Natural killer cell (primary cell): ENCODE measurements around the gene DIAPH2. TPM values are rescaled to one million over a fixed set of nuclear protein-coding genes. Genes with fewer than 3 reads are reported as not detected.

Experiments used
- ATAC-seq, 3 donors: fragments of 150-1000 bp in 2 of 3; fragments of 200-7000 bp in 1 of 3; cut with Tn5 transposase; 1 replicate in 1 of 3; 2 replicates in 2 of 3; pipeline ENCODE4 v1.10.0; 2021; ENCODE audit warnings: mild to moderate bottlenecking in 2 of 3, moderate library complexity in 2 of 3
- DNase-seq, 2 donors: peaks; one replicate each; pipeline versions ENCODE4 v3.0.0 to v3.0.0-alpha.2; 2013 to 2021; ENCODE audit warnings: mixed read lengths in 1 of 2
- H3K27ac ChIP-seq: one replicate; pipeline ENCODE4 v1.5.1; 2013; ENCODE audit warnings: mild to moderate bottlenecking, low read length
- H3K27me3 ChIP-seq: one replicate; pipeline ENCODE4 v1.6.1; 2013; ENCODE audit warnings: low read length; ENCODE audit not compliant: control insufficient read depth, insufficient read depth
- H3K36me3 ChIP-seq: one replicate; pipeline ENCODE4 v1.6.1; 2013; ENCODE audit warnings: low read length; ENCODE audit not compliant: control insufficient read depth, insufficient read depth
- H3K4me1 ChIP-seq: one replicate; pipeline ENCODE4 v1.6.1; 2013; ENCODE audit warnings: low read length; ENCODE audit not compliant: control insufficient read depth, insufficient read depth
- H3K4me3 ChIP-seq: one replicate; pipeline ENCODE4 v1.5.1; 2013; ENCODE audit warnings: low read length
- H3K9me3 ChIP-seq: one replicate; pipeline ENCODE4 v1.6.1; 2013; ENCODE audit warnings: low read length; ENCODE audit not compliant: control insufficient read depth, insufficient read depth
- H3K27ac Mint-ChIP-seq, 2 donors: one replicate each; pipeline ENCODE4 v1.8.0; 2022; ENCODE audit warnings: mild to moderate bottlenecking in 2 of 2, mixed read lengths in 2 of 2, moderate library complexity in 1 of 2
- H3K27me3 Mint-ChIP-seq, 2 donors: one replicate each; pipeline ENCODE4 v1.8.0; 2022; ENCODE audit warnings: low read depth in 2 of 2, mixed read lengths in 2 of 2
- H3K36me3 Mint-ChIP-seq: one replicate; pipeline ENCODE4 v1.8.0; 2022; ENCODE audit warnings: mixed read lengths
- H3K4me1 Mint-ChIP-seq, 2 donors: one replicate each; pipeline ENCODE4 v1.8.0; 2022; ENCODE audit warnings: mixed read lengths in 2 of 2
- H3K4me3 Mint-ChIP-seq: one replicate; pipeline ENCODE4 v1.8.0; 2022; ENCODE audit warnings: mild to moderate bottlenecking, moderate library complexity, mixed read lengths
- H3K9me3 Mint-ChIP-seq, 2 donors: one replicate each; pipeline ENCODE4 v1.8.0; 2022; ENCODE audit warnings: mixed read lengths in 2 of 2
- WGBS: methylation state at CpG from one replicate; pipeline ENCODE4 v1.1.7; 2013; ENCODE audit warnings: missing lambda C conversion rate; ENCODE audit not compliant: insufficient coverage; 5-methylcytosine and 5-hydroxymethylcytosine counted together
- intact Hi-C: fragments of 100-400 bp; cut with micrococcal nuclease; formaldehyde crosslinking; loops from one replicate; pipeline ENCODE4 v1.14.2; 2022
- total RNA-seq, 4 donors: library from RNA; stranded (reverse); fragments of 120-200 nt in 1 of 4; gene quantifications; one replicate each; pipeline versions ENCODE4 v1.2.3 to v1.2.4, GENCODE V29; 2013 to 2022
- TF ChIP-seq, protein P1 (sequence below): fragments of 200-600 bp; IDR thresholded peaks from one replicate; pipeline ENCODE4 v1.8.0; 2022; ENCODE audit warnings: antibody characterized with exemption

DIAPH2 gene
- total RNA-seq, 3 donors from 2014 or later (not counting 1 experiment from before 2014, with no cell fraction given): 17.0 to 18.2 (median 17.0) TPM

DNA sequence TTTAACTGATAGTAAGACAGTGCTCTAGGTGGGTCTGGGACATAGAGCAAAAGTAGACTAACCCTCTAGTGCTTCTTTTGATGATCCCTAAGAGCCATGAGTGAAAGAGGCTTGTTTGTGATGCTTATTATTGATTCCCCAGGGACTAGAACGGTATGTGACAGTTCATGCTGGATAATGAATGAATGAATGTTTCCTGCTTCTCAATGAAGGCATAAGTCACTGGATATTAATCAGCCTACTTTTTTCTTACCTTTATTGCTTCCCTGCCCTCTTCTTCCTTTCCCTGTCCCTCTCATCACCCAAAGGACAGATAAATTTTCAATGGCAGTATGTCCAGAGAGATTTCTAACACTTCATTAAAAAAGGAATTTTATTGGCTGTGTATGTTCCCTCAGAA, 685.3 kb downstream of the DIAPH2 start:
- no peak overlapping the region for H3K4me3 Mint-ChIP-seq
- intact Hi-C loops: no loop called here

DNA sequence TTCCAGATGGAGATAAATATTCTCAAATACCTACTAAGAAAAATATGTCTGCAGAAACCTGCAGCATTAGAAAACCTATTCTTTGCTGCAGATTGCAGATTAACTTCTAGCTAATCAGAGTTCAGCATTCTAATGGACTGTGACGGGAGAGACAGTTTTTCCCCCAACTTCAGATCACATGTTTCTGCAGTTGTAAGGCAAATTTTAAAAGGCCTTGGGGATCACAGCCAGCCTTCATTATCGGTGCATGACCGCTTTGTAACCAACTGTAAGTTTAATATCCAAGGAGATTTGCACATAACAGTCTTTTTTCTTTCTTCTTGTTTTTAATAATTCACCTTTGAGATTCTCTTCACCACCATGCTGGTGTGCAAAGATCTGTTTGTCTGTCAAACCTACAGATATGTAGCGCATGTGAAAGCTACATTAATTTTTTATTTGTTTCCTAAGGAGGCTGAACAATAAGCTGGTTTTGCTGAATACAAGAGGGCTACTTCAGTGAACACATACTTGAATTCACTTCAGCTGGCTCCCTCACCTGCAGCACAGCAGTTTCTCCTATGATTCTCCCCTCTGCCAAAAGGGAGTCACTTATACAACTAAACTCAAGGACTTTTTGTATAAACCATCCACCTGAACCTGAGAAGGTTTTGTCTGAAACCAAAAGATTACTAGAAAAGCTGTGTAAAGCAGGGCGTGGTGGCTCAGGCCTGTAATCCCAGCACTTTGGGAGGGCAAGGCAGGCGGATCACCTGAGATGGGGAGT, 687.5 kb downstream of the DIAPH2 start:
- Histone ChIP-seq H3K36me3 (no peaks in the 10 kb centered on the region), H3K4me1 (no peaks in the 10 kb centered on the region), H3K4me3 (no peak overlapping the region), H3K9me3 (no peaks in the 10 kb centered on the region), H3K27me3 (no peaks in the 10 kb centered on the region), H3K27ac (no peak overlapping the region)
- Mint-ChIP-seq H3K27me3 (no peaks in the 10 kb centered on the region), H3K36me3 (no peaks in the 10 kb centered on the region), H3K27ac (no peak overlapping the region), H3K4me3 (no peak overlapping the region), H3K4me1 (no peaks in the 10 kb centered on the region), H3K9me3 (no peaks in the 10 kb centered on the region)
- DNase-seq: no peak
- 100% methylated on average over 6 of the region's 6 CpGs for WGBS
- intact Hi-C loops: no loop called here
- TF ChIP-seq, protein P1, sequence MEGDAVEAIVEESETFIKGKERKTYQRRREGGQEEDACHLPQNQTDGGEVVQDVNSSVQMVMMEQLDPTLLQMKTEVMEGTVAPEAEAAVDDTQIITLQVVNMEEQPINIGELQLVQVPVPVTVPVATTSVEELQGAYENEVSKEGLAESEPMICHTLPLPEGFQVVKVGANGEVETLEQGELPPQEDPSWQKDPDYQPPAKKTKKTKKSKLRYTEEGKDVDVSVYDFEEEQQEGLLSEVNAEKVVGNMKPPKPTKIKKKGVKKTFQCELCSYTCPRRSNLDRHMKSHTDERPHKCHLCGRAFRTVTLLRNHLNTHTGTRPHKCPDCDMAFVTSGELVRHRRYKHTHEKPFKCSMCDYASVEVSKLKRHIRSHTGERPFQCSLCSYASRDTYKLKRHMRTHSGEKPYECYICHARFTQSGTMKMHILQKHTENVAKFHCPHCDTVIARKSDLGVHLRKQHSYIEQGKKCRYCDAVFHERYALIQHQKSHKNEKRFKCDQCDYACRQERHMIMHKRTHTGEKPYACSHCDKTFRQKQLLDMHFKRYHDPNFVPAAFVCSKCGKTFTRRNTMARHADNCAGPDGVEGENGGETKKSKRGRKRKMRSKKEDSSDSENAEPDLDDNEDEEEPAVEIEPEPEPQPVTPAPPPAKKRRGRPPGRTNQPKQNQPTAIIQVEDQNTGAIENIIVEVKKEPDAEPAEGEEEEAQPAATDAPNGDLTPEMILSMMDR: no peak
- no peak for ATAC-seq

More for the DNA sequence above, 685.3 kb downstream of the DIAPH2 start:
- WGBS: no CpG with 5 or more reads among the region's 1 CpG
- Histone ChIP-seq H3K27me3 (no peaks in the 10 kb centered on the region), H3K9me3 (no peaks in the 10 kb centered on the region), H3K27ac (no peak overlapping the region), H3K4me1 (no peaks in the 10 kb centered on the region), H3K4me3 (no peak overlapping the region), H3K36me3 (no peaks in the 10 kb centered on the region)
- TF ChIP-seq, protein P1: no peak
- Mint-ChIP-seq H3K27me3 (no peaks in the 10 kb centered on the region), H3K27ac (no peak overlapping the region), H3K9me3 (no peaks in the 10 kb centered on the region), H3K4me1 (no peaks in the 10 kb centered on the region), H3K36me3 (no peaks in the 10 kb centered on the region)
- no peak for ATAC-seq
- DNase-seq: no peak

DNA sequence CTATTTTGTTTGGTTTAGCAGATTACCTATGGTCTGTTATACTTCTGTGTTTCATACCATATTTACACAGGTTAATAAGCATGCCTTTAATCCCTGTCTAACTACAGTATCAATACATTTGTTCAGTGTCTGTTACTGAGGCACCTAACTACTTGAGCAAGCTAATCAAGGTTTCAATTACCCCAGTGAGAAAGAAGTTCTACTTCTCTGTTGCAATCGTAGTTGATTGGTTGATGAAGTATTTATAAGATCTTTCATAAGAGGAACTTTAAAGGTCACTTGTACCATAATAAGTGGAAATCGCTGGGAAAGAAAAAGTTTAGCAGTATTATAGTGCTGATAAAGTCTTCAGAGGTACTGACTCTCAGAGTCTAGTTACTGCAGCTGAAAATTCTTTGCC, 689.6 kb downstream of the DIAPH2 start:
- DNase-seq (no peak), ATAC-seq (no peak)
- TF ChIP-seq, protein P1: no peak
- H3K4me1 ChIP-seq: no peaks in the 10 kb centered on the region
- no peaks in the 10 kb centered on the region for H3K4me1 Mint-ChIP-seq
- no peak overlapping the region for H3K4me3 ChIP-seq
- intact Hi-C loops: no loop called here
- no peaks in the 10 kb centered on the region for H3K36me3 Mint-ChIP-seq
- H3K27ac Mint-ChIP-seq: no peak overlapping the region
- H3K9me3 Mint-ChIP-seq: no peaks in the 10 kb centered on the region
- H3K27me3 Mint-ChIP-seq: no peaks in the 10 kb centered on the region
- H3K27ac ChIP-seq: no peak overlapping the region
- H3K36me3 ChIP-seq: no peaks in the 10 kb centered on the region
- H3K9me3 ChIP-seq: no peaks in the 10 kb centered on the region
- WGBS: 60% methylated on average over 1 of the region's 2 CpGs
- H3K27me3 ChIP-seq: no peaks in the 10 kb centered on the region
- no peak overlapping the region for H3K4me3 Mint-ChIP-seq

DNA sequence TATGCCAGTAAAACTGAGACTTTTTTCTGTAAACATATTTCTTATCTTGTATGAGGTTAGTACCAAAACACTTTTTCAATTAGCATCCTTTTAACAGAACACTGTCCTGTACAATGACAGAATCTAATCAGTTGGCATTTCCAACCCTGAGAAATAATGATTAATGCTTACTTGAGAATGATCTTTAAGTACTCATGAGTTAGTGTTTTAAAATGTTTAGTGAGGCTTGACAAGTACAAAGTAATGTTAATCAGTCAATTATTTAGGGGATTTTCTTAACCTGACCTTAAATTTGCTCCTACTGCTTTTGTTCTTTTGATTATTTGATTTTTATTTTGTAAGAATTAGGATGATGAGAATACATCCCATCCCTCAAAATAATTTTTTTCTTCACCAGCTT, 695.6 kb downstream of the DIAPH2 start:
- DNase-seq (no peak), ATAC-seq (no peak)
- H3K9me3 Mint-ChIP-seq: no peaks in the 10 kb centered on the region
- Histone ChIP-seq H3K27me3 (no peaks in the 10 kb centered on the region), H3K9me3 (no peaks in the 10 kb centered on the region), H3K27ac (no peak overlapping the region), H3K4me1 (no peaks in the 10 kb centered on the region), H3K4me3 (no peak overlapping the region), H3K36me3 (no peaks in the 10 kb centered on the region)
- intact Hi-C loops: no loop called here
- H3K36me3 Mint-ChIP-seq: no peaks in the 10 kb centered on the region
- TF ChIP-seq, protein P1: no peak
- no peaks in the 10 kb centered on the region for H3K27me3 Mint-ChIP-seq
- H3K4me1 Mint-ChIP-seq: no peaks in the 10 kb centered on the region
- no peak overlapping the region for H3K4me3 Mint-ChIP-seq
- no peak overlapping the region for H3K27ac Mint-ChIP-seq
